H1 (cell line): ENCODE data around the gene HS3ST3B1. TPM values are rescaled to one million over a fixed set of nuclear protein-coding genes. Genes with fewer than 3 reads are reported as not detected.

ENCODE experiments used
- RFX5 ChIP-seq: IDR thresholded peaks from 2 replicates; pipeline ENCODE4 v1.6.1; 2011; ENCODE audit warnings: low read depth, low read length, improper control_type of control experiment, borderline replicate concordance
- RNF2 ChIP-seq: fragments of 200-900, 300-1000 bp; sonication (generic); IDR thresholded peaks from 2 replicates; pipeline ENCODE4 v1.7.1; 2016; ENCODE audit warnings: borderline replicate concordance, low read depth, mild to moderate bottlenecking, antibody characterized with exemption, low read length; ENCODE audit not compliant: poor library complexity, severe bottlenecking; ENCODE audit errors: missing control alignments
- SP2 ChIP-seq: IDR thresholded peaks from 2 replicates; pipeline ENCODE4 v1.6.1; 2012; ENCODE audit warnings: mild to moderate bottlenecking, low read length, inconsistent platforms
- polyA plus RNA-seq, 7 experiments: library from polyadenylated mRNA; depleted of rRNA in 3 of 7; stranded (reverse) in 5 of 7; unstranded in 2 of 7; fragments of >200 nt in 5 of 7; fragments of 200-250 nt in 2 of 7; gene quantifications; 1 replicate in 5 of 7; 2 replicates in 1 of 7; 4 replicates in 1 of 7; pipeline versions ENCODE4 v1.2.1 to v1.2.3, GENCODE V29; 2011 to 2013; ENCODE audit warnings: missing spikeins in 2 of 7, mixed read lengths in 2 of 7
- total RNA-seq: library from RNA; stranded (reverse); fragmentation: NEBNext Ultra II Directional; extraction: Animal tissue kit (Norgen Biotek cat#: 25700); gene quantifications from 2 replicates; pipeline ENCODE4 v1.2.1, GENCODE V29; 2021

Gene HS3ST3B1
- total and polyA plus RNA-seq, 2 of the 8 experiments (the other 6 are each of a cell fraction or from before 2014, with no cell fraction given), result 4.7 to 14.4 TPM

DNA sequence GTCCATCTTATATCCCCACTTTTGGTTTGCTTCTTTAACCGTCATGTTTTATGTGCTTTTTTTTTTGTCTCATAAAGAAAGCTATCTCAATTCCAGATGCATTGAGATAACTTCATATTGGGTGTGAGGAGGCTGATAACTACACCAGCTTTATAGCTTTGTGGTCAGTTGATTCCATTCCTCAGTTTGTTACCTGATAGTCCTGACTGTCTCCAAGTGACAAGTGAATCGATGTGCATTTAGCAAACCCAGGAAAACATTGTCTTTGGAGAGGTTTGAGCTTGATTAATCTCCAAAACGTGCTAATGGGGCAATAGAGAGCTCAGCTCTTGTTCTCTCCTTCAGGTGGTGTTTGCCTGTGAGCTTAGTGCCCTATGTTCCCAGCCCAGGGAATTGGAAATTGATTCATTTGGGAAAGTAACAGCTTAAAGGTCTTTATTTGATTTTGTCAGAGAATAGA is 22.7 kb downstream of the HS3ST3B1 start (continued):
- TF ChIP-seq RFX5, result no peak
- TF ChIP-seq SP2, result no peak
- no peak for TF ChIP-seq RNF2
